ENCODE results near the gene ANGPT4.
"Not testable (repeated sequence)": the region's sequence is repeated elsewhere in the genome, so short reads cannot be mapped to it uniquely, and the experiment has no call there.

The ANGPT4 gene

DNA sequence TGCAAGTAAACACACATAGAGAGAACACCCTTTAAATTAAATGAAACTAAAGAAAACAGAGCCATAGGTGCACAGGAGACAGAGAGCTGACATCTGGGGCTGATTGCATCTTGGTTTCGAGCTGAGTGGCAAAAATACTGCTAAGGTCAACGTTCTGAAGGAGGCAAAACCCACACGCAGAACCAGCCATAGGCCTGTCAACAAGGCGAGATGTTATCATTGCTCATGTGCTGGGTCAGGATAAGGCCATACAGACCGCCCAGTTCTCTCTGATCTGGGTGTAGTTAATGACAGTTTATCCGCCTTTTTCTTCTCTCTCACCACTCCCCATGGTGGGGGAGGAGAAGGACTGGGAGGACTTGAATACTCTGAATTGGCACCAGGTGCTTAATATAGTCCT, 87.1 kb downstream of the ANGPT4 start:
- H3K4me1 ChIP-seq (ENCODE audit: control insufficient read depth in 1 of 2, insufficient read depth in 2 of 2, low read length in 2 of 2), result peaks cover 0 to 6% of the 10 kb centered on the region in 2 donors
- no peak overlapping the region for H3K27ac ChIP-seq (ENCODE audit: low read length)
- H3K36me3 ChIP-seq (ENCODE audit: control insufficient read depth in 1 of 2, insufficient read depth in 2 of 2, low read length in 2 of 2), result no peaks in the 10 kb centered on the region
- H3K4me3 ChIP-seq (ENCODE audit: low read depth in 1 of 2, low read length in 2 of 2), result no peak overlapping the region
- no peaks in the 10 kb centered on the region for H3K9me3 ChIP-seq (ENCODE audit: control insufficient read depth in 1 of 2, low read length in 2 of 2)
- H3K27me3 ChIP-seq (ENCODE audit: low read depth, low read length), result no peaks in the 10 kb centered on the region

DNA sequence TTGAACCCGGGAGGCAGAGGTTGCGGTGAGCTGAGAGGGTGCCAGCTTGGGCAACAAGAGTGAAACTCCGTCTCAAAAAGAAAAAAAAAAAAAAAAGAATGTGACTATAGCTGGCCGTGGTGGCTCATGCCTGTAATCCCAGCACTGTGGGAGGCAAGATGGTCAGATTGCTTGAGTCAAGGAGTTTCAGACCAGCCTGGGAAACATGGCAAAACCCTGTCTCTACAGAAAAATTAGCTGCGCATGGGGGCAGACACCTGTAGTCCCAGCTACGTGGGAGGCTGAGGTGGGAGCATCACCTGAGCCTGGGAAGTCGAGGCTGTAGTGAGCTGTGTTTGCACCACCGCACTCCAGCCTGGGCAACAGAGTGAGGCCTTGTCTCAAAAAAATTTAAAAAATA, 88.2 kb downstream of the ANGPT4 start:
- not testable (repeated sequence) for H3K27me3 ChIP-seq (ENCODE audit: low read depth, low read length); H3K27ac ChIP-seq (ENCODE audit: low read length); H3K4me1 ChIP-seq (ENCODE audit: control insufficient read depth in 1 of 2, insufficient read depth in 2 of 2, low read length in 2 of 2); H3K9me3 ChIP-seq (ENCODE audit: control insufficient read depth in 1 of 2, low read length in 2 of 2); H3K4me3 ChIP-seq (ENCODE audit: low read depth in 1 of 2, low read length in 2 of 2); H3K36me3 ChIP-seq (ENCODE audit: control insufficient read depth in 1 of 2, insufficient read depth in 2 of 2, low read length in 2 of 2)

DNA sequence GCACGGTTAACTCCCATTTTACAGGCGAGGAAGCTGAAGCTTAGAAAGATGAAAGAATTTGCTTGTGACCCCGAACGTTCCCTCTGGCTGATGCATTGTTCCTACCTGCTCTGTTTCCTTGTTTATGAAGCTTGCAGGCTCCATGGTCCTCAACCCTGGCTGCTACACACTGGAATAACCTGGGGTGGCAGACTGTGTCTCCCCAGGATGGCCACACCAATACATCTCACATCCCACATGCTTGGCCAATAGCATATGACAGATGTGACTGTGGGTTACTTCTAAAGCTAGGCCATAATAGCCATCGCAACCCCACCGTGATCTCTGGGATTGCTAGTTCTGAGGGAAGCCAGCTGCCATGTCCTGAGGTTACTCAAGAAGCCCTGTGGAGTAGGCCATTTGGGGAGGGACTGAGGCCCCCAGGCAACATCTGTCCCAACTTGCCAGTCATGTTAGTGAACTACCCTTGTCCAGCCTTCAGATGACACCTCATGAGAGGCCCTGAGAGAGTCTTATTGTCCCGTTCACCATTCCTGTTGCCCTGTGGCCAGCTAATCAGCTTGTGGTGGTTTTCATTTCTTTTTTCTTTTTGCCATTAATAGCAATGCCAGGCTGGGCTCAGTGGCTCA, 89.3 kb downstream of the ANGPT4 start:
- no peaks in the 10 kb centered on the region for H3K27me3 ChIP-seq (ENCODE audit: low read depth, low read length)
- no peaks in the 10 kb centered on the region for H3K9me3 ChIP-seq (ENCODE audit: control insufficient read depth in 1 of 2, low read length in 2 of 2)
- no peak overlapping the region for H3K4me3 ChIP-seq (ENCODE audit: low read depth in 1 of 2, low read length in 2 of 2)
- H3K36me3 ChIP-seq (ENCODE audit: control insufficient read depth in 1 of 2, insufficient read depth in 2 of 2, low read length in 2 of 2), result no peaks in the 10 kb centered on the region
- H3K27ac ChIP-seq (ENCODE audit: low read length), result no peak overlapping the region
- H3K4me1 ChIP-seq (ENCODE audit: control insufficient read depth in 1 of 2, insufficient read depth in 2 of 2, low read length in 2 of 2), result no peaks in the 10 kb centered on the region

DNA sequence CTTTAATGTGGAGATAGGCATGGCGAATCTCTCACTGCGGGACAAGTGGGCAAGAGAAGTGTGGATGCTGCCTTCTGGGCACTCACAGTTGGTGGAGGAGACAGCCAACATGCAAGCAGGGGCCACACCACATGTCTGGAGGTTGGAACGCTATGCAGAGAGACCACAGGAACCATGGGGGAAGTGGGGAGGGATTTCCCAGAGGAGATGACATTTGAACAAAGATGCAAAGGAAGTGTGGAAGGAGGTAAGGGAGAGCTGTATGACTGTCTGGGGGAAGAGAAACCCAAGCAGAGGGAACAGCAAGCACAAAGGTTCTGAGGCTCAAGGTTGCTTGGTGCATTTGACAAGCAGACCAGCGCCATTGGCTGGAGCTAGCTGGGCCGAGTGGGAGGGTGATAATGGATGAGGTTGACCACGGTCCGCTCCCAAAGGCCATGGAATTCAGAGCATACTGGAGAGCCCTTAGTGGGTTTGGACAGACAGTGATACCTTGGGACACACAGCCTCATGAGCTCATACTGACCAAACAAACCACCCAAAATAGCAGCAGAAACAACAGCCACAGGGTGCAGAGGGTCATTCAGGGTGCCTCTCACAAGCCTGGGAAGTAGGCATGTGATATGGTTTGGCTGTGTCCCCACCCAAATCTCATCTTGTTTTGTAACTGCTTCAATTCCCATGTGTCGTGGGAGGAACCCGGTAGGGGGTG, 90.3 kb downstream of the ANGPT4 start:
- H3K27ac ChIP-seq (ENCODE audit: low read length), result no peak overlapping the region
- no peaks in the 10 kb centered on the region for H3K27me3 ChIP-seq (ENCODE audit: low read depth, low read length)
- H3K4me3 ChIP-seq (ENCODE audit: low read depth in 1 of 2, low read length in 2 of 2), result no peak overlapping the region
- no peaks in the 10 kb centered on the region for H3K9me3 ChIP-seq (ENCODE audit: control insufficient read depth in 1 of 2, low read length in 2 of 2)
- H3K36me3 ChIP-seq (ENCODE audit: control insufficient read depth in 1 of 2, insufficient read depth in 2 of 2, low read length in 2 of 2), result no peaks in the 10 kb centered on the region
- H3K4me1 ChIP-seq (ENCODE audit: control insufficient read depth in 1 of 2, insufficient read depth in 2 of 2, low read length in 2 of 2), result no peaks in the 10 kb centered on the region

DNA sequence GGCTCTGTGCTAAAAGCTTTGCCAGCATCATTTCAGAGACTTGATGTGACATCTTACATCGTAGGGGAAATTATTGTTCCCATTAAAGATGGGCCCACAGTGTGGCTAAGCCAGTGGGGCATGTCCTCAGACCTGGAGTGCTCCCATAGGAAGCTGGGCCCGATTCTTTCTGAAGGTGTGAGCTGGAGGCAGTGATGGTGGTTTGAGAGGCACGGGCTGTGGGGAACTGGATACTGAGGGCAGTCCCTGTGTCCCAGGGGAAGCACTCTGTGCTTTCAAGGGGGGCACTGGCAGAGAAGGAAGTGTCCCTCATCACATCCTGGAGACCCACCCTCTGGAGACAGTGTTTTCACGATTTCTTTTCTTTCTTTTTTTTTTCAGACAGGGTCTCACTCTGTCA, 91.2 kb downstream of the ANGPT4 start:
- H3K4me3 ChIP-seq (ENCODE audit: low read depth in 1 of 2, low read length in 2 of 2), result no peak overlapping the region
- H3K4me1 ChIP-seq (ENCODE audit: control insufficient read depth in 1 of 2, insufficient read depth in 2 of 2, low read length in 2 of 2), result no peaks in the 10 kb centered on the region

DNA sequence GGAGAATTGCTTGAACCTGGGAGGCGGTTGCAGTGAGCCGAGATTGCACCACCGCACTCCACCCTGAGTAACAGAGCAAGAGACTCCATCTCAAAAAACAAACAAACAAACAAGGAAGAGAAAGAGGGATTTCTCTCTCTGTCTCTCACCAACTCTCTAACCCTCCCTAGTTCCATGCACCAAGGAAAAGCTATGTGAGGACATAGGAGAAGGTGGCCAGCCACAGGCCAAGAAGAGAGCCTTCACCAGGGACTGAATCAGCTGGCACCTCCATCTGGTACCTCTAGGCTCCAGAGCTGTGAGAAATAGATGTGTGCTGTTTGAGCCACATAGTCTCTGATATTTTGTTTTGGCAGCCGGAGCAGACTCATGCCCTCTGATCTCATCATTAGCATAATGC, 91.6 kb downstream of the ANGPT4 start:
- H3K27ac ChIP-seq (ENCODE audit: low read length), result no peak overlapping the region
- H3K27me3 ChIP-seq (ENCODE audit: low read depth, low read length), result no peaks in the 10 kb centered on the region
- H3K4me3 ChIP-seq (ENCODE audit: low read depth in 1 of 2, low read length in 2 of 2), result no peak overlapping the region
- no peaks in the 10 kb centered on the region for H3K4me1 ChIP-seq (ENCODE audit: control insufficient read depth in 1 of 2, insufficient read depth in 2 of 2, low read length in 2 of 2)
- no peaks in the 10 kb centered on the region for H3K9me3 ChIP-seq (ENCODE audit: control insufficient read depth in 1 of 2, low read length in 2 of 2)
- no peaks in the 10 kb centered on the region for H3K36me3 ChIP-seq (ENCODE audit: control insufficient read depth in 1 of 2, insufficient read depth in 2 of 2, low read length in 2 of 2)

More for the DNA sequence above, 91.2 kb downstream of the ANGPT4 start:
- H3K27ac ChIP-seq (ENCODE audit: low read length), result no peak overlapping the region
- H3K36me3 ChIP-seq (ENCODE audit: control insufficient read depth in 1 of 2, insufficient read depth in 2 of 2, low read length in 2 of 2), result no peaks in the 10 kb centered on the region
- H3K27me3 ChIP-seq (ENCODE audit: low read depth, low read length), result no peaks in the 10 kb centered on the region
- H3K9me3 ChIP-seq (ENCODE audit: control insufficient read depth in 1 of 2, low read length in 2 of 2), result no peaks in the 10 kb centered on the region

DNA sequence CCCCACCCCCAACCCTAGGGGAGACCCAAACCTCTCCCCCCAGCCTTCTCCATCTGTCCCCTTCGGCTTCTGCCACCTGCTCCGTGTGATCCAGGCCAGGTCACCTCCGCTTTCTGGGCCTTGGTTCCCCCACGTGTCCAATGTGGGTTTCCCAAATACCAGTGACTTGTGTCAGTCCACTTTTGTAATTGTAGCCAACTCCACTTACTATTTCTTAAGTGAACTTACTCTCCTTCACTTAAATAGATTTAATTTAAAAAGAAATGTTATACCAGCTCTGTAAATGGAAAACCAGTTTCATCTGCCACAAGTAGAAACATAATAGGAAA, 92.6 kb downstream of the ANGPT4 start:
- no peaks in the 10 kb centered on the region for H3K27me3 ChIP-seq (ENCODE audit: low read depth, low read length)
- no peaks in the 10 kb centered on the region for H3K36me3 ChIP-seq (ENCODE audit: control insufficient read depth in 1 of 2, insufficient read depth in 2 of 2, low read length in 2 of 2)
- H3K4me3 ChIP-seq (ENCODE audit: low read depth in 1 of 2, low read length in 2 of 2), result no peak overlapping the region
- H3K27ac ChIP-seq (ENCODE audit: low read length), result no peak overlapping the region
- no peaks in the 10 kb centered on the region for H3K4me1 ChIP-seq (ENCODE audit: control insufficient read depth in 1 of 2, insufficient read depth in 2 of 2, low read length in 2 of 2)
- H3K9me3 ChIP-seq (ENCODE audit: control insufficient read depth in 1 of 2, low read length in 2 of 2), result no peaks in the 10 kb centered on the region

DNA sequence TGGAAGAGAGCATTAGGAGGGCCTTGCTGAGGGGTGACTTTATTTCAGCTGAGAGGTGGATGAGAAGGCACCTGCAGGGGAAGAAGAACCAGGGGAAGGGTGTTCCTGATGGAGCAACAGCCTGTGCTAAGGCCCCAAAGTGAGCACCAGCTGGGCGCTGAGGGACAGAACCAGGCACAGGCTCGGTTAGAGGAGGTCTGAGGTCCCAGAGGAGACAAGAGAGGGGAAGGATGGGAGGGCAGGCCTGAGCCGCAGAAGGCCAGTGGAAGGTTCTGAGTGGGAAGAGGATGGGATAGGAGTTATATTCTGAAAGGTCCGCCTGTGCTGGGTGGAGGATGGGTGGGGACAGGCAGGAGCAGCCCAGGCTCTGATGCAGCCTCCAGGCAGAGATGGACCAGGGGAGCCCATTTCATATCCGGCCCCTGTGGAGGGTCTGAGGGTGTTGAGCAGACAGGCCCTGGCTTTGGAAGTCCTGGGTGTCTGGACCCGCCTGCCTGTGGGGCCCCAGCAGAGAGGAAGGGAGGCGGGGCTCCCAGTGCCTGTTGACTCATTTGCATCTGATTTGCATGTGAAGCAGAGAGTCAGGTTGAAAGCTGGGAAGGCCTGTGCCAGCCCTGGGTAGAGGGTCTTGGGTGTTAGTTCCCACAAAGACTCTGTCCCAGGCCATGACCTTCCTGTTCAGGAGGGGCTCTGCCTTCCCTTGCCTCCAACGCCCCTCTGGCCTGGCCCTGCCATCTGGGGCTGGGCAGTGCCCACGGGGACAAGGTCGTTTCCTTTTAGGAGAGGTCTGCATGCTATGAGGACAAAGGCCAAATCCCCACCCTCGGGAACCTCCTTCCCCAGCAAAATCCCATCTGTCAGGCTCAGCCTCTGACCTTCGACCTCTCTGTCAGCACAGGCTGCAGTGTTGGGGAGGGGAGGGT, 93.2 kb downstream of the ANGPT4 start:
- no peaks in the 10 kb centered on the region for H3K9me3 ChIP-seq (ENCODE audit: control insufficient read depth in 1 of 2, low read length in 2 of 2)

DNA sequence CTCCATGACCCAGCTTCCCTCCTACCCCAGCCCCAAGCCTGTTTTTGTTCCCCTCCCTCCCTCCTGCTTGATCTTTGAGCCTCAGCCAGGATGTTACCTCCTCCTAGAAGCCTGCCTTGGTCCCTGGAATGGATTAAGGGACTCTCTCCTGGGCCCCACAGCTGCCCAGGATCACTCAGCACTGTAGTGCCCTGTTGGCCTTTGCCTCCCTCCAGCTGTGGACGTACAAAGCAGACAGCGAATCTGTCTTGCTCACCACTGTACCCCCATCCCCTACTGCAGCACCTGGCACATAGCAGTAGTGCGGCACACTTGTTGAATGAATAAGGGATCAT, 94.4 kb downstream of the ANGPT4 start:
- H3K27me3 ChIP-seq (ENCODE audit: low read depth, low read length), result no peaks in the 10 kb centered on the region
- no peak overlapping the region for H3K4me3 ChIP-seq (ENCODE audit: low read depth in 1 of 2, low read length in 2 of 2)
- H3K9me3 ChIP-seq (ENCODE audit: control insufficient read depth in 1 of 2, low read length in 2 of 2), result no peaks in the 10 kb centered on the region
- H3K27ac ChIP-seq (ENCODE audit: low read length), result no peak overlapping the region
- H3K36me3 ChIP-seq (ENCODE audit: control insufficient read depth in 1 of 2, insufficient read depth in 2 of 2, low read length in 2 of 2), result no peaks in the 10 kb centered on the region
- H3K4me1 ChIP-seq (ENCODE audit: control insufficient read depth in 1 of 2, insufficient read depth in 2 of 2, low read length in 2 of 2), result no peaks in the 10 kb centered on the region

More for the DNA sequence above, 93.2 kb downstream of the ANGPT4 start:
- H3K4me3 ChIP-seq (ENCODE audit: low read depth in 1 of 2, low read length in 2 of 2), result no peak overlapping the region
- no peaks in the 10 kb centered on the region for H3K27me3 ChIP-seq (ENCODE audit: low read depth, low read length)
- H3K27ac ChIP-seq (ENCODE audit: low read length), result no peak overlapping the region
- no peaks in the 10 kb centered on the region for H3K36me3 ChIP-seq (ENCODE audit: control insufficient read depth in 1 of 2, insufficient read depth in 2 of 2, low read length in 2 of 2)
- H3K4me1 ChIP-seq (ENCODE audit: control insufficient read depth in 1 of 2, insufficient read depth in 2 of 2, low read length in 2 of 2), result no peaks in the 10 kb centered on the region

DNA sequence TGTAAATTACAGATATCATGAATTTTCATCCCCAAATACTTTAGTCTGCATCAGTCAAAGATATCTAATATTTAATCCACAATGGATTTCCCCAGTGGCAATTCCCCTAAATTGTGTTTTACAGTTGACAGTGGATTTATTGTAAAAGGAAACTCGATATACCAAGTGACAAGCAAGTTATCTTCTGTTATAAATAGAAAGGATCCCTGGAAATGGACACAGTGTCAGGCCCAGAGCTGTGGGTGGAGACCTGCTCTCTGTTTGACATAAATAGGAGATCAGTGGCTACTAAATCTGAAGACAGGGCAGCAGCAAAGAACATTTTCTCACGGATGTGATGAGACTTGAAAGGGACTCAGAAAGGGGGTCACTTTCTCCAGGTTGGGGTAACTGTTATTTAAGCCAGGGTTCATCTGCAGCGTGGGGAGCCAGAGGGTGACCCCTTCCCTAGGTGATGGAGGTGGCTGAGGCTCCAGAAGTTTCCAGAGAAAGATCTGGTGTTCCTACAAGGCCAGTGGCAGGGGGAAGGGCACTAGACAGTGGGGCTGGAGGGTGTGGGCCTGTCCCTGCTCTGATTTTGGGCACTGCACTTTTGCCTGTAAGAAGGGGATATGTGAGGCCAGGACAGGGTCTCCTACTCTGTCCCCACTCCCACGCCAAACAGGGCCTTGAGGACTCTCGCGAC, 94.9 kb downstream of the ANGPT4 start:
- H3K27me3 ChIP-seq (ENCODE audit: low read depth, low read length), result no peaks in the 10 kb centered on the region
- H3K9me3 ChIP-seq (ENCODE audit: control insufficient read depth in 1 of 2, low read length in 2 of 2), result no peaks in the 10 kb centered on the region
- H3K36me3 ChIP-seq (ENCODE audit: control insufficient read depth in 1 of 2, insufficient read depth in 2 of 2, low read length in 2 of 2), result no peaks in the 10 kb centered on the region
- H3K27ac ChIP-seq (ENCODE audit: low read length), result no peak overlapping the region
- H3K4me3 ChIP-seq (ENCODE audit: low read depth in 1 of 2, low read length in 2 of 2), result no peak overlapping the region
- no peaks in the 10 kb centered on the region for H3K4me1 ChIP-seq (ENCODE audit: control insufficient read depth in 1 of 2, insufficient read depth in 2 of 2, low read length in 2 of 2)

DNA sequence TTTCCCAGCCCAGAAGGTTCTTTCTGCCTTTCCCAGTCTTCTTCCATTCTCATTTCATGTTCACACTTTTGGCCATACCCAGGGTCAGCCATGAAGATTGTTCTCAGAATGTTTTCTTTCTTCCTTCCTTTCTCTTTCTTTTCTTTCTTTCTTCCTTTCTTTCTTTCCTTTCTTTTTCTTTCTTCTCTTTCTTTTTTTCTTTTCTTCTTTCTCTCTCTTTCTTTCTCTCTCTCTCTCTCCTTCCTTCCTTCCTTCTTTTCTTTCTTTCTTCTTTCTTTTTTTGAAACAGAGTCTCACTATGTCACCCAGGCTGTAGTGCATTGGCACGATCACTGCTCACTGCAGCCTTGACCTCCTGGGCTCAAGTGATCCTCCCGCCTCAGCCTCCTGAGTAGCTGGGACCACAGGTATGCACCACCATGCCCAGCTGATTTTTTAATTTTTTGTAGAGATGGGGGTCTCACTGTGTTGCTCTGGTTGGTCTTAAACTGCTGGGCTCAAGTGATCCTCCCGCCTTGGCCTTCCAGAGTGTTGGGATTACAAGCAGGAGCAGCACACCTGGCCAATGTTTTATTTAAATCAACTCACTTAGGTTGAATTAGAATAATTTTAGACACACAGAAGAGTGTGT, 95.7 kb downstream of the ANGPT4 start:
- H3K36me3 ChIP-seq (ENCODE audit: control insufficient read depth in 1 of 2, insufficient read depth in 2 of 2, low read length in 2 of 2), result no peaks in the 10 kb centered on the region
- H3K27ac ChIP-seq (ENCODE audit: low read length), result no peak overlapping the region
- H3K9me3 ChIP-seq (ENCODE audit: control insufficient read depth in 1 of 2, low read length in 2 of 2), result no peaks in the 10 kb centered on the region
- no peaks in the 10 kb centered on the region for H3K4me1 ChIP-seq (ENCODE audit: control insufficient read depth in 1 of 2, insufficient read depth in 2 of 2, low read length in 2 of 2)
- no peak overlapping the region for H3K4me3 ChIP-seq (ENCODE audit: low read depth in 1 of 2, low read length in 2 of 2)
- H3K27me3 ChIP-seq (ENCODE audit: low read depth, low read length), result no peaks in the 10 kb centered on the region

Data from muscle layer of duodenum (tissue), 2 donors.